Measurements from ENCODE around the gene UBA3. TPM values are rescaled to one million over a fixed set of nuclear protein-coding genes. Genes with fewer than 3 reads are reported as not detected.

Gene UBA3
- total and polyA plus RNA-seq, 2 experiments from 2014 or later, result 43.3 to 59.8 TPM

DNA sequence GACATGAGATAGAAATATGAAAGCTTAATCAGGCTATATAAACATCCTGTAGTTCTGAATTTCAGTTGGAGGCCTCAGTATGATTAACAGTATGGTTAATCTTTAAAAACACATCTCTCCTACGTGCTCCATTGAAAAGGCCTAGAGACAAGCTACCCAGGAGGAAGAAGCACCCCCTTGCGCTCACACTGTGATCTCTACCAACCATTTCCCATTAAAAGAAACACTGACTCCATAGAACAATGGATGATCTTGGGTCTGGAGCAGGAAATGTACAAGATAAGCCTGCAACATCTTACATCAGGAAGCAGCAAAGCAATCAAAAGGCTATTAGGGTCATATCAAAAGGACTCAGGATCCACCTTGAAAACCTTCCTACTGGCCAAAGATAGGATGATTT is 63.3 kb downstream of the UBA3 start:
- Histone ChIP-seq H3K27ac (no peak overlapping the region), H3K4me3 (no peak overlapping the region), H3K9me2 (replicated peaks; ENCODE audit: insufficient read depth) (no peaks in the 10 kb centered on the region), H3K9me3 (ENCODE audit: low read depth) (no peaks in the 10 kb centered on the region), H3K27me3 (no peaks in the 10 kb centered on the region), H3K4me2 (no peak overlapping the region), H4K20me1 (ENCODE audit: insufficient read depth, poor library complexity, severe bottlenecking) (no peaks in the 10 kb centered on the region), H3K4me1 (ENCODE audit: insufficient read depth) (peaks cover 8% of the 10 kb centered on the region), H3K79me2 (no peaks in the 10 kb centered on the region), H3K36me3 (replicated peaks; ENCODE audit: insufficient read depth, low read depth) (no peaks in the 10 kb centered on the region), H2AFZ (no peak overlapping the region)
- TF ChIP-seq EZH2 (IDR thresholded peaks at IDR 0.05; ENCODE audit: borderline replicate concordance) (no peak), EZH2phosphoT487 (IDR thresholded peaks at IDR 0.05; ENCODE audit: low read depth, severe bottlenecking, unreplicated experiment) (no peak)
- TF ChIP-seq, protein P1, sequence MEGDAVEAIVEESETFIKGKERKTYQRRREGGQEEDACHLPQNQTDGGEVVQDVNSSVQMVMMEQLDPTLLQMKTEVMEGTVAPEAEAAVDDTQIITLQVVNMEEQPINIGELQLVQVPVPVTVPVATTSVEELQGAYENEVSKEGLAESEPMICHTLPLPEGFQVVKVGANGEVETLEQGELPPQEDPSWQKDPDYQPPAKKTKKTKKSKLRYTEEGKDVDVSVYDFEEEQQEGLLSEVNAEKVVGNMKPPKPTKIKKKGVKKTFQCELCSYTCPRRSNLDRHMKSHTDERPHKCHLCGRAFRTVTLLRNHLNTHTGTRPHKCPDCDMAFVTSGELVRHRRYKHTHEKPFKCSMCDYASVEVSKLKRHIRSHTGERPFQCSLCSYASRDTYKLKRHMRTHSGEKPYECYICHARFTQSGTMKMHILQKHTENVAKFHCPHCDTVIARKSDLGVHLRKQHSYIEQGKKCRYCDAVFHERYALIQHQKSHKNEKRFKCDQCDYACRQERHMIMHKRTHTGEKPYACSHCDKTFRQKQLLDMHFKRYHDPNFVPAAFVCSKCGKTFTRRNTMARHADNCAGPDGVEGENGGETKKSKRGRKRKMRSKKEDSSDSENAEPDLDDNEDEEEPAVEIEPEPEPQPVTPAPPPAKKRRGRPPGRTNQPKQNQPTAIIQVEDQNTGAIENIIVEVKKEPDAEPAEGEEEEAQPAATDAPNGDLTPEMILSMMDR (IDR thresholded peaks at IDR 0.05; ENCODE audit: poor library complexity), result no peak
- DNase-seq (ENCODE audit: low spot score), result no peak
- 98% methylated on average over 2 of the region's 2 CpGs for WGBS (ENCODE audit: low lambda C conversion rate, missing lambda C conversion rate)

GRCh38 chr3:69016102-69016501 is 64.1 kb downstream of the UBA3 start:
- H4K20me1 ChIP-seq (ENCODE audit: insufficient read depth, poor library complexity, severe bottlenecking), result no peaks in the 10 kb centered on the region
- no peaks in the 10 kb centered on the region for H3K9me2 ChIP-seq (replicated peaks; ENCODE audit: insufficient read depth)
- TF ChIP-seq, protein P1 (IDR thresholded peaks at IDR 0.05; ENCODE audit: poor library complexity), result no peak
- TF ChIP-seq EZH2 (IDR thresholded peaks at IDR 0.05; ENCODE audit: borderline replicate concordance) (no peak), EZH2phosphoT487 (IDR thresholded peaks at IDR 0.05; ENCODE audit: low read depth, severe bottlenecking, unreplicated experiment) (no peak)
- DNase-seq (ENCODE audit: low spot score), result no peak
- H3K36me3 ChIP-seq (replicated peaks; ENCODE audit: insufficient read depth, low read depth), result no peaks in the 10 kb centered on the region
- no peak overlapping the region for H3K4me3 ChIP-seq
- H3K4me2 ChIP-seq, result no peak overlapping the region
- no peak overlapping the region for H2AFZ ChIP-seq
- no peak overlapping the region for H3K27ac ChIP-seq
- 96% methylated on average over 4 of the region's 4 CpGs for WGBS (ENCODE audit: low lambda C conversion rate, missing lambda C conversion rate)
- no peaks in the 10 kb centered on the region for H3K79me2 ChIP-seq
- no peaks in the 10 kb centered on the region for H3K9me3 ChIP-seq (ENCODE audit: low read depth)
- peaks cover 8% of the 10 kb centered on the region for H3K4me1 ChIP-seq (ENCODE audit: insufficient read depth)
- H3K27me3 ChIP-seq, result no peaks in the 10 kb centered on the region

- Histone ChIP-seq H3K79me2 (no peaks in the 10 kb centered on the region), H3K4me2 (peak overlapping the region; percentile 79), H2AFZ (peak overlapping the region; percentile 94), H3K36me3 (replicated peaks; ENCODE audit: insufficient read depth, low read depth) (no peaks in the 10 kb centered on the region), H3K4me3 (peak overlapping the region; percentile 74), H4K20me1 (ENCODE audit: insufficient read depth, poor library complexity, severe bottlenecking) (no peaks in the 10 kb centered on the region), H3K27me3 (no peaks in the 10 kb centered on the region), H3K4me1 (ENCODE audit: insufficient read depth) (peaks cover 12% of the 10 kb centered on the region), H3K27ac (peak overlapping the region; percentile 98), H3K9me3 (ENCODE audit: low read depth) (no peaks in the 10 kb centered on the region), H3K9me2 (replicated peaks; ENCODE audit: insufficient read depth) (no peaks in the 10 kb centered on the region)
- TF ChIP-seq, protein P1 (IDR thresholded peaks at IDR 0.05; ENCODE audit: poor library complexity), result no peak
- TF ChIP-seq EZH2phosphoT487 (IDR thresholded peaks at IDR 0.05; ENCODE audit: low read depth, severe bottlenecking, unreplicated experiment) (no peak), EZH2 (IDR thresholded peaks at IDR 0.05; ENCODE audit: borderline replicate concordance) (no peak)
- no peak for DNase-seq (ENCODE audit: low spot score)
- 24% methylated on average over 11 of the region's 11 CpGs for WGBS (ENCODE audit: low lambda C conversion rate, missing lambda C conversion rate)
Measured at GRCh38 chr3:69014022-69014580, 66.1 kb downstream of the UBA3 start.

All from hepatocyte (in vitro differentiated cells).